ENCODE measurements around the gene TMEM229B. TPM values are rescaled to one million over a fixed set of nuclear protein-coding genes. Genes with fewer than 3 reads are reported as not detected.

TMEM229B gene
- total RNA-seq, 4 donors from 2014 or later, result 0.84 to 6.6 (median 1.3) TPM

GRCh38 chr14:67438969-67439368, 49.6 kb downstream of the TMEM229B start:
- TF ChIP-seq, protein P1, sequence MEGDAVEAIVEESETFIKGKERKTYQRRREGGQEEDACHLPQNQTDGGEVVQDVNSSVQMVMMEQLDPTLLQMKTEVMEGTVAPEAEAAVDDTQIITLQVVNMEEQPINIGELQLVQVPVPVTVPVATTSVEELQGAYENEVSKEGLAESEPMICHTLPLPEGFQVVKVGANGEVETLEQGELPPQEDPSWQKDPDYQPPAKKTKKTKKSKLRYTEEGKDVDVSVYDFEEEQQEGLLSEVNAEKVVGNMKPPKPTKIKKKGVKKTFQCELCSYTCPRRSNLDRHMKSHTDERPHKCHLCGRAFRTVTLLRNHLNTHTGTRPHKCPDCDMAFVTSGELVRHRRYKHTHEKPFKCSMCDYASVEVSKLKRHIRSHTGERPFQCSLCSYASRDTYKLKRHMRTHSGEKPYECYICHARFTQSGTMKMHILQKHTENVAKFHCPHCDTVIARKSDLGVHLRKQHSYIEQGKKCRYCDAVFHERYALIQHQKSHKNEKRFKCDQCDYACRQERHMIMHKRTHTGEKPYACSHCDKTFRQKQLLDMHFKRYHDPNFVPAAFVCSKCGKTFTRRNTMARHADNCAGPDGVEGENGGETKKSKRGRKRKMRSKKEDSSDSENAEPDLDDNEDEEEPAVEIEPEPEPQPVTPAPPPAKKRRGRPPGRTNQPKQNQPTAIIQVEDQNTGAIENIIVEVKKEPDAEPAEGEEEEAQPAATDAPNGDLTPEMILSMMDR (IDR thresholded peaks at IDR 0.05), result no peak
- no peak for ATAC-seq (ENCODE audit: low FRiP score)
- no peak for DNase-seq (ENCODE audit: low spot score)

DNA sequence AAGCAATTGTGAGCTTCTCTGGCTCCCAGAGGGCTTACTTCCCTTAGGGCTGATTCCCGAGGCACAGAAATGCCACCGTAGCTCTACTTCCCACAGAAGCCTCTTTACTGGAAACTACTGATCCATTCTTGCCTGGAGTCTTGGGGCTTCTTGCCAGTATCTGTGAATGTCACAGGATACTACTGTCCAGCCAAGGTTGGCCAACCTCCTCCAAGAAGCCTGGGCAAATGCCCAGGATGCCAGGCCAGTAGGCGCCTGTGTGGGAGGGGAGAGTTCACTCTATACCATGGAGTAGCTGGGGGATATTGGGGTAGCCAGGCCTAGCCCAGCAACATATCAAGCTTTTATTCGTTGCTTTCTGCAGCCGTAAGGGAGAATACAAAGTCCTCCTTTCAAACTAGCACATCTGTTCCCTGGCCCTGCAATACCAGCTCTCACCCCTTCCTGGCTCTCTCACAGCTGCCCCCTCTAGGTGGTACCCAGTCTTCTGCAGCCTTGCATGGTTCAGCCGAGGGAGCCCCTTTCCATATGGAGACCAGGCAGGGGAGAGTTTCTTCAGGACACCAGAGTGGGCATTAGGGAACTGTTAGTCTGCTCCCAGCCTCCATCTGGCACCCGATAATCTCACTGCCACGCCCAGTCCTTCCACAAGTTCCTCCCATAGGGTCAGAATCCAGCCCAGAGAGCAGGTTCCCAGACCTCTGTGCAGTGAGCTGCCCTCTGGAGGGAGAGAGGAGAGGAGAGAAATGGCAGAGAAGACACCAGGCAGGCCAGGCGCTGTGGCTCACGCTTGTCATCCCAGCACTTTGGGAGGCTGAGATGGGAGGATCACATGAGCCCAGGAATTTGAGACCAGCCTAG, 52.3 kb downstream of the TMEM229B start:
- no peak for DNase-seq (ENCODE audit: low spot score)
- TF ChIP-seq, protein P1 (IDR thresholded peaks at IDR 0.05), result no peak
- no peak for ATAC-seq (ENCODE audit: low FRiP score)

GRCh38 chr14:67435603-67436002, 52.9 kb downstream of the TMEM229B start:
- ATAC-seq (ENCODE audit: low FRiP score) (no peak), DNase-seq (ENCODE audit: low spot score) (no peak)
- TF ChIP-seq, protein P1 (IDR thresholded peaks at IDR 0.05), result no peak

DNA sequence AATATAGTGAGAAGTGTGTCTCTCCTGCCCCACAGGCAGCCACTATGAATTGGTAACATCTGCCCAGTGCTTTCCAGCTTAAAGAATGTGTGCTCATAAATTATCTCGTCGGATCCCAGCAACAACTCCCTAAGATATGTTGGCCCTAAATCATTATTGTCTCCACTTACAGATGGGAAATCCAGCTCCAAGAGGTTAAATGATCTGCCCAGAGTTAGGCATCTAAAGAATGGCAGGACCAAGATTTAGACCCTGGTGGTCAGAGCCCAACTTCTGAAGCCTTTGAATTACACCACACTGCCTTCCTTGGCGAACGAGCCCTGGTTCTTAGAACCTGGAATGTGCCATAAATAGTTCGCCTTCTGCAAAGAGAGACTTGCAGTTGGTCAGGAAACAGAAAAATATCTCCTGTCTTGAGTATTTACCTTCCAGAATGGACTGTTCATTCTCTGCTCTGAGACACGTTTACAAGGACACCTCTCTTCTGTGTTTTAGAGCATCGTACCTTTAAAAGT, 56.4 kb downstream of the TMEM229B start:
- no peak for ATAC-seq (ENCODE audit: low FRiP score)
- no peak for DNase-seq (ENCODE audit: low spot score)
- TF ChIP-seq, protein P1 (IDR thresholded peaks at IDR 0.05), result no peak

GRCh38 chr14:67429510-67430205, 58.9 kb downstream of the TMEM229B start:
- DNase-seq (ENCODE audit: low spot score), result no peak
- TF ChIP-seq, protein P1 (IDR thresholded peaks at IDR 0.05), result no peak
- ATAC-seq (ENCODE audit: low FRiP score), result no peak

GRCh38 chr14:67428501-67429031, 60.0 kb downstream of the TMEM229B start:
- ATAC-seq (ENCODE audit: low FRiP score) (no peak), DNase-seq (ENCODE audit: low spot score) (no peak)
- TF ChIP-seq, protein P1 (IDR thresholded peaks at IDR 0.05), result no peak

All from omental fat pad (tissue), 4 donors.